ENCODE measurements around the gene ST8SIA6. TPM values are rescaled to one million over a fixed set of nuclear protein-coding genes. Genes with fewer than 3 reads are reported as not detected.
A peak's percentile ranks its signal among the peaks of the same experiment; 100 is the strongest.

ST8SIA6 gene
- total and polyA plus RNA-seq, 9 of the 15 experiments (the other 6 are each of a cell fraction or from before 2014, with no cell fraction given), result 0.69 to 6.7 (median 5.0) TPM

DNA sequence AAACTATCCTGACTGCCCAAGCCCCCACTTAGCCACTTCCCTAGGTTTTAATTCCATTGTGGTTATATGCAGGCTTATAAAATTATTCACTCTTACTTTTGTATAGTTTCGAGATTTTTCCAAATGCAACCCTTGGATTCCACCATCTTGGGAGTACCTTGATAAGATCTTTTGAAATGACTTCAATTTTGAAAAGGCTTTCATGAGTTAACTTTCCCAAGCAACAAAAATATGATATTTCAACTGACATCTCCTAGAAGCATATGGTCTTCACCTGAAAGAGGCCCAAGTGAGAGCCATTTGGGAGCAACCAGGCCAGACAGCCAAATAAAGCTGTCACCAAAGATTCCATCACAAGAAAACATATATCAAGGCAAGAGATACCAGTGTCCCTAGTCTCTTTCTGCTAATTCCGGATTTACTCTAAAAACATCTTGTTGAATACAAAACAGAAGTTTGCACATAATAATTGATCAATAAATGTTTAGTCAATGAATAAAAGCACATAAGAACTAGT, 1.7 kb upstream of the ST8SIA6 start (continued):
- TF ChIP-seq, protein P1, sequence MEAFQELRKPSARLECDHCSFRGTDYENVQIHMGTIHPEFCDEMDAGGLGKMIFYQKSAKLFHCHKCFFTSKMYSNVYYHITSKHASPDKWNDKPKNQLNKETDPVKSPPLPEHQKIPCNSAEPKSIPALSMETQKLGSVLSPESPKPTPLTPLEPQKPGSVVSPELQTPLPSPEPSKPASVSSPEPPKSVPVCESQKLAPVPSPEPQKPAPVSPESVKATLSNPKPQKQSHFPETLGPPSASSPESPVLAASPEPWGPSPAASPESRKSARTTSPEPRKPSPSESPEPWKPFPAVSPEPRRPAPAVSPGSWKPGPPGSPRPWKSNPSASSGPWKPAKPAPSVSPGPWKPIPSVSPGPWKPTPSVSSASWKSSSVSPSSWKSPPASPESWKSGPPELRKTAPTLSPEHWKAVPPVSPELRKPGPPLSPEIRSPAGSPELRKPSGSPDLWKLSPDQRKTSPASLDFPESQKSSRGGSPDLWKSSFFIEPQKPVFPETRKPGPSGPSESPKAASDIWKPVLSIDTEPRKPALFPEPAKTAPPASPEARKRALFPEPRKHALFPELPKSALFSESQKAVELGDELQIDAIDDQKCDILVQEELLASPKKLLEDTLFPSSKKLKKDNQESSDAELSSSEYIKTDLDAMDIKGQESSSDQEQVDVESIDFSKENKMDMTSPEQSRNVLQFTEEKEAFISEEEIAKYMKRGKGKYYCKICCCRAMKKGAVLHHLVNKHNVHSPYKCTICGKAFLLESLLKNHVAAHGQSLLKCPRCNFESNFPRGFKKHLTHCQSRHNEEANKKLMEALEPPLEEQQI (IDR thresholded peaks at IDR 0.05), result peak; percentile 31; the same call in 1 of the 2 replicates
- TF ChIP-seq MYNN (IDR thresholded peaks at IDR 0.05) (peak; percentile 85), MYNN (CRISPR knock-in tag; IDR thresholded peaks at IDR 0.05) (no peak), SMARCB1 (IDR thresholded peaks at IDR 0.05; ENCODE audit: insufficient read length, low read depth) (peak; percentile 59), SP1 (CRISPR knock-in tag; IDR thresholded peaks at IDR 0.05) (no peak), FOXK1 (CRISPR knock-in tag; IDR thresholded peaks at IDR 0.05; ENCODE audit: borderline replicate concordance) (no peak), BRD4 (IDR thresholded peaks at IDR 0.05) (no peak), SMAD4 (CRISPR knock-in tag; conservative IDR thresholded peaks at IDR 0.05) (peak; percentile 22; the same call in 1 of the 2 replicates), MEIS2 (IDR thresholded peaks at IDR 0.05; ENCODE audit: partially characterized antibody) (peak; percentile 82), NEUROD1 (IDR thresholded peaks at IDR 0.05; ENCODE audit: borderline replicate concordance, low read depth, low read length, partially characterized antibody) (no peak), ARID1B (IDR thresholded peaks at IDR 0.05) (0 out of 2 replicates have a peak, but pooled peaks have one; percentile 14)
- TF ChIP-seq, protein P2, sequence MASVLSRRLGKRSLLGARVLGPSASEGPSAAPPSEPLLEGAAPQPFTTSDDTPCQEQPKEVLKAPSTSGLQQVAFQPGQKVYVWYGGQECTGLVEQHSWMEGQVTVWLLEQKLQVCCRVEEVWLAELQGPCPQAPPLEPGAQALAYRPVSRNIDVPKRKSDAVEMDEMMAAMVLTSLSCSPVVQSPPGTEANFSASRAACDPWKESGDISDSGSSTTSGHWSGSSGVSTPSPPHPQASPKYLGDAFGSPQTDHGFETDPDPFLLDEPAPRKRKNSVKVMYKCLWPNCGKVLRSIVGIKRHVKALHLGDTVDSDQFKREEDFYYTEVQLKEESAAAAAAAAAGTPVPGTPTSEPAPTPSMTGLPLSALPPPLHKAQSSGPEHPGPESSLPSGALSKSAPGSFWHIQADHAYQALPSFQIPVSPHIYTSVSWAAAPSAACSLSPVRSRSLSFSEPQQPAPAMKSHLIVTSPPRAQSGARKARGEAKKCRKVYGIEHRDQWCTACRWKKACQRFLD (CRISPR knock-in tag; IDR thresholded peaks at IDR 0.05), result no peak
- TF ChIP-seq, protein P3, sequence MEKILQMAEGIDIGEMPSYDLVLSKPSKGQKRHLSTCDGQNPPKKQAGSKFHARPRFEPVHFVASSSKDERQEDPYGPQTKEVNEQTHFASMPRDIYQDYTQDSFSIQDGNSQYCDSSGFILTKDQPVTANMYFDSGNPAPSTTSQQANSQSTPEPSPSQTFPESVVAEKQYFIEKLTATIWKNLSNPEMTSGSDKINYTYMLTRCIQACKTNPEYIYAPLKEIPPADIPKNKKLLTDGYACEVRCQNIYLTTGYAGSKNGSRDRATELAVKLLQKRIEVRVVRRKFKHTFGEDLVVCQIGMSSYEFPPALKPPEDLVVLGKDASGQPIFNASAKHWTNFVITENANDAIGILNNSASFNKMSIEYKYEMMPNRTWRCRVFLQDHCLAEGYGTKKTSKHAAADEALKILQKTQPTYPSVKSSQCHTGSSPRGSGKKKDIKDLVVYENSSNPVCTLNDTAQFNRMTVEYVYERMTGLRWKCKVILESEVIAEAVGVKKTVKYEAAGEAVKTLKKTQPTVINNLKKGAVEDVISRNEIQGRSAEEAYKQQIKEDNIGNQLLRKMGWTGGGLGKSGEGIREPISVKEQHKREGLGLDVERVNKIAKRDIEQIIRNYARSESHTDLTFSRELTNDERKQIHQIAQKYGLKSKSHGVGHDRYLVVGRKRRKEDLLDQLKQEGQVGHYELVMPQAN (IDR thresholded peaks at IDR 0.05; ENCODE audit: borderline replicate concordance), result no peak
- TF ChIP-seq, protein P4, sequence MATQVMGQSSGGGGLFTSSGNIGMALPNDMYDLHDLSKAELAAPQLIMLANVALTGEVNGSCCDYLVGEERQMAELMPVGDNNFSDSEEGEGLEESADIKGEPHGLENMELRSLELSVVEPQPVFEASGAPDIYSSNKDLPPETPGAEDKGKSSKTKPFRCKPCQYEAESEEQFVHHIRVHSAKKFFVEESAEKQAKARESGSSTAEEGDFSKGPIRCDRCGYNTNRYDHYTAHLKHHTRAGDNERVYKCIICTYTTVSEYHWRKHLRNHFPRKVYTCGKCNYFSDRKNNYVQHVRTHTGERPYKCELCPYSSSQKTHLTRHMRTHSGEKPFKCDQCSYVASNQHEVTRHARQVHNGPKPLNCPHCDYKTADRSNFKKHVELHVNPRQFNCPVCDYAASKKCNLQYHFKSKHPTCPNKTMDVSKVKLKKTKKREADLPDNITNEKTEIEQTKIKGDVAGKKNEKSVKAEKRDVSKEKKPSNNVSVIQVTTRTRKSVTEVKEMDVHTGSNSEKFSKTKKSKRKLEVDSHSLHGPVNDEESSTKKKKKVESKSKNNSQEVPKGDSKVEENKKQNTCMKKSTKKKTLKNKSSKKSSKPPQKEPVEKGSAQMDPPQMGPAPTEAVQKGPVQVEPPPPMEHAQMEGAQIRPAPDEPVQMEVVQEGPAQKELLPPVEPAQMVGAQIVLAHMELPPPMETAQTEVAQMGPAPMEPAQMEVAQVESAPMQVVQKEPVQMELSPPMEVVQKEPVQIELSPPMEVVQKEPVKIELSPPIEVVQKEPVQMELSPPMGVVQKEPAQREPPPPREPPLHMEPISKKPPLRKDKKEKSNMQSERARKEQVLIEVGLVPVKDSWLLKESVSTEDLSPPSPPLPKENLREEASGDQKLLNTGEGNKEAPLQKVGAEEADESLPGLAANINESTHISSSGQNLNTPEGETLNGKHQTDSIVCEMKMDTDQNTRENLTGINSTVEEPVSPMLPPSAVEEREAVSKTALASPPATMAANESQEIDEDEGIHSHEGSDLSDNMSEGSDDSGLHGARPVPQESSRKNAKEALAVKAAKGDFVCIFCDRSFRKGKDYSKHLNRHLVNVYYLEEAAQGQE (IDR thresholded peaks at IDR 0.05; ENCODE audit: borderline replicate concordance), result no peak
- TF ChIP-seq, protein P4 (CRISPR knock-in tag; IDR thresholded peaks at IDR 0.05; ENCODE audit: low read depth), result no peak

Data from K562 (cell line).